Liver (tissue), 9 donors: ENCODE measurements around the gene AP5B1. TPM values are rescaled to one million over a fixed set of nuclear protein-coding genes. Genes with fewer than 3 reads are reported as not detected.

ENCODE experiments used
- DNase-seq: peaks from one replicate; pipeline ENCODE4 v3.0.0-alpha.2; 2017; ENCODE audit warnings: low spot score
- H3K27ac ChIP-seq, 2 donors: one replicate each; pipeline ENCODE4 v1.7.0; 2013; ENCODE audit warnings: inconsistent platforms in 2 of 2, low read length in 2 of 2, control low read depth in 1 of 2, low read depth in 1 of 2, mild to moderate bottlenecking in 1 of 2
- H3K27me3 ChIP-seq, 4 donors: one replicate each; pipeline versions ENCODE4 v1.6.1 to v1.7.0; 2013; ENCODE audit warnings: low read length in 3 of 4, inconsistent platforms in 1 of 4, mild to moderate bottlenecking in 1 of 4, moderate library complexity in 1 of 4; ENCODE audit not compliant: control insufficient read depth in 4 of 4, insufficient read depth in 4 of 4
- H3K36me3 ChIP-seq, 4 donors: one replicate each; pipeline versions ENCODE4 v1.6.1 to v1.7.0; 2013; ENCODE audit warnings: low read length in 3 of 4, mild to moderate bottlenecking in 3 of 4, low read depth in 1 of 4, moderate library complexity in 1 of 4; ENCODE audit not compliant: control insufficient read depth in 4 of 4, insufficient read depth in 3 of 4
- H3K4me1 ChIP-seq, 4 donors: one replicate each; pipeline versions ENCODE4 v1.6.1 to v1.7.0; 2013; ENCODE audit warnings: low read length in 3 of 4, mild to moderate bottlenecking in 3 of 4, moderate library complexity in 1 of 4; ENCODE audit not compliant: control insufficient read depth in 4 of 4, insufficient read depth in 4 of 4
- H3K4me3 ChIP-seq, 3 donors: one replicate each; pipeline versions ENCODE4 v1.6.1 to v1.7.0; 2013; ENCODE audit warnings: low read length in 3 of 3, control low read depth in 1 of 3, low read depth in 1 of 3, mild to moderate bottlenecking in 1 of 3
- H3K9ac ChIP-seq, 2 donors: one replicate each; pipeline ENCODE4 v1.7.0; 2013; ENCODE audit warnings: low read length in 2 of 2, mild to moderate bottlenecking in 2 of 2, moderate library complexity in 2 of 2, control low read depth in 1 of 2, low read depth in 1 of 2
- H3K9me3 ChIP-seq, 4 donors: one replicate each; pipeline versions ENCODE4 v1.6.1 to v1.7.0; 2013; ENCODE audit warnings: low read length in 3 of 4; ENCODE audit not compliant: control insufficient read depth in 4 of 4
- EGR1 ChIP-seq, 2 donors: IDR thresholded peaks; 2 replicates each; pipeline ENCODE4 v1.6.1; 2016 to 2018; ENCODE audit warnings: antibody characterized with exemption in 2 of 2, low read depth in 2 of 2
- FOXA1 ChIP-seq: IDR thresholded peaks from 2 replicates; pipeline ENCODE4 v1.6.1; 2016; ENCODE audit warnings: antibody characterized with exemption
- FOXA2 ChIP-seq: IDR thresholded peaks from 2 replicates; pipeline ENCODE4 v1.6.1; 2016; ENCODE audit warnings: antibody characterized with exemption
- JUND ChIP-seq, 2 donors: IDR thresholded peaks; 2 replicates each; pipeline ENCODE4 v1.6.1; 2016; ENCODE audit warnings: antibody characterized with exemption in 2 of 2
- MAX ChIP-seq: IDR thresholded peaks from 2 replicates; pipeline ENCODE4 v1.6.1; 2016; ENCODE audit warnings: antibody characterized with exemption
- NR2F2 ChIP-seq: IDR thresholded peaks from 2 replicates; pipeline ENCODE4 v1.6.1; 2016; ENCODE audit warnings: antibody characterized with exemption
- REST ChIP-seq: IDR thresholded peaks from 2 replicates; pipeline ENCODE4 v1.6.1; 2016; ENCODE audit warnings: antibody characterized with exemption, mild to moderate bottlenecking
- RXRA ChIP-seq, 2 donors: IDR thresholded peaks; 2 replicates each; pipeline ENCODE4 v1.6.1; 2017 to 2018; ENCODE audit warnings: antibody characterized with exemption in 2 of 2, mild to moderate bottlenecking in 1 of 2
- SP1 ChIP-seq: IDR thresholded peaks from 2 replicates; pipeline ENCODE4 v1.6.1; 2018; ENCODE audit warnings: antibody characterized with exemption, mild to moderate bottlenecking
- TAF1 ChIP-seq: conservative IDR thresholded peaks from 2 replicates; pipeline ENCODE4 v1.6.1; 2016; ENCODE audit warnings: antibody characterized with exemption, mild to moderate bottlenecking
- YY1 ChIP-seq: IDR thresholded peaks from 2 replicates; pipeline ENCODE4 v1.6.1; 2016; ENCODE audit warnings: antibody characterized with exemption, mild to moderate bottlenecking
- ZBTB33 ChIP-seq: IDR thresholded peaks from 2 replicates; pipeline ENCODE4 v1.6.1; 2016; ENCODE audit warnings: antibody characterized with exemption
- WGBS: extraction: QIAGEN DNeasy Blood & Tissue Kit; methylation state at CpG from one replicate; pipeline ENCODE4 v1.1.7; 2013; 5-methylcytosine and 5-hydroxymethylcytosine counted together
- polyA plus RNA-seq, 2 donors: library from polyadenylated mRNA; stranded (reverse) in 1 of 2; unstranded in 1 of 2; fragments of 200-250 nt in 1 of 2; fragments of >200 nt in 1 of 2; fragmentation: Nextera tagmentation in 1 of 2; extraction: Ambion mirVana in 1 of 2; gene quantifications; one replicate each; pipeline versions ENCODE4 v1.2.1 to v1.2.3, GENCODE V29; 2013 to 2015
- total RNA-seq, 2 donors: library from RNA; depleted of rRNA; stranded (reverse); fragments of >200 nt; gene quantifications; one replicate each; pipeline ENCODE4 v1.2.3, GENCODE V29; 2014
- donor health status: healthy.
- donor health status: healthy.
- donor health status: healthy.
- donor health status: healthy.
- donor health status: healthy.

The AP5B1 gene
- total and polyA plus RNA-seq, 4 donors, result 2.0 to 10.8 (median 5.0) TPM

DNA sequence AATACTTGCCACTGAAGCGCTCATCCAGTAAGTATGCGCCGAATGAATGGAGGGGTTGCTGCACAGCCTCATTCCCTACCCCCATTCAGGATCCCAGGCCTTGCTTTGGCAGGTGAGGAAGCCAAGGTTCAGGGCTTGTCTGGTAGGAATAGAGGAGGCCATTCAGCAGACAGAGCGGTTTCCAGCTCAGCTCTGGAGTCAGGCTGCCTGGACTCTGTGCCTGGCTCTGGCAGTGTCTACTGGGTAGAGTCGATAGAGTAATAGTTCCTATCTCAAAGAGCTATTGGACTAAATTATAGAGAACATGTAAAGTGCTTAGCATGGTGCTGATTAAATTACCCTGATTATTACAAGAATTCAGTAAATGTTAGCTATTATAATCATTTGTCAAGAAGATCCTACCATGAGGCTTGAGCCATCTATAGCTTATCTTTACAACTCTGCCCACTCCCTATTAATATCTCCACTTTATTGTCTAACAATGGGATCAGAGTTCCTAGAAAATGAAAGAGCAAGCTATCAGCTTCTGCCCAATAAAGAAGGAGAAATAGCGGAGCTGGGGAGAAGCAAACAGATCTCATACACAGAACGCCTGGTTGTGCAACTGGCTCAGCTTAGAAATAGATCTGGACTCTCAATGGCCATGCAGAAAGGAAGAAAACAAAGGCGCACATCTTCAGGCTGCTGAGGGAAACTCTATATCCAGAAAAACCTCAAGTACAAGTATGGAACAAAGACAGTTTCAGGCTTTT is 46.4 kb upstream of the AP5B1 start:
- DNase-seq, result no peak
- no peaks in the 10 kb centered on the region for H3K27me3 ChIP-seq
- WGBS, result 75% methylated on average over 8 of the region's 8 CpGs

DNA sequence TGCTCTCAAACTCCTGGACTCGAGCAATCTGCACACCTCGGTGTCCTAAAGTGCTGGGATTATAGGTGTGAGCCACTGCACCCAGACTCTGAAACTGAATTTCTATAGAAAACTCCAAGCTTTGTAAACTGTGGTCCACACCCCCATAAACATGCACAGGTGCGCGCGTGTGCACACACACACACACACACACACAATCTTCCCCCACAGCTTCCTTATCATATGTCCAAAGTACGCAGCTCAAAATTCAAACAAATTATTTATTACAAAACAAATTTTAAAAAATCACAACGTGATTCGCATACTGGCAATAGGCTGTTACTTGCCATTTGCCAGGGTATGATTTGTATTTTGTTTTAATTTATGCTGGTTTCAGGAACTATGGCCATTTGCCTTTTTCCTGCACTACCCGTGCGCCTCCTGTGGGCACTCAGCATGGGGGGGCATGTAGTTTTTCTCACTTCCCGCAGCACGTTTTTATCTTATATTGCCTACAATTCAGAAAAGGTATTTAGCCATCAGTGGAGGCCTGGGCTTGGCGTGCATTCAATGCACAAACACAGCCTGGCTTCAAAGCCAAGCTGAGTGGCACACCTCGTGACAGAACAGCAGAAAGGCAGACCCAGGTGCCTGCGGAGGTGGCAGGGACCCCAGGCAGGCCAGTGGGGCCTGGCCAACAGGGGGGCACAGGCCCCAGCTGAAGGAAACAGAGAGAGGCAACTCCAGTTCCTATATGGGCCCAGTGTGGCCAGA is 42.2 kb upstream of the AP5B1 start:
- no peaks in the 10 kb centered on the region for H3K36me3 ChIP-seq
- no peaks in the 10 kb centered on the region for H3K9me3 ChIP-seq
- H3K27ac ChIP-seq, result no peak overlapping the region
- 62% methylated on average over 15 of the region's 15 CpGs for WGBS
- H3K4me3 ChIP-seq, result no peak overlapping the region
- no peak for DNase-seq
- H3K4me1 ChIP-seq, result peaks cover 2 to 10% (median 6%) of the 10 kb centered on the region in 4 donors
- H3K27me3 ChIP-seq, result no peaks in the 10 kb centered on the region
- no peak for TF ChIP-seq NR2F2
- no peak for TF ChIP-seq REST
- TF ChIP-seq SP1, result no peak
- TF ChIP-seq YY1, result no peak
- no peak for TF ChIP-seq EGR1 (IDR thresholded peaks at IDR 0.05; ENCODE audit: low read depth in 2 of 2)
- TF ChIP-seq FOXA1, result no peak
- no peak for TF ChIP-seq TAF1
- no peak for TF ChIP-seq FOXA2
- no peak for TF ChIP-seq ZBTB33
- TF ChIP-seq RXRA (IDR thresholded peaks at IDR 0.05), result no peak
- TF ChIP-seq JUND (IDR thresholded peaks at IDR 0.05), result no peak
- H3K9ac ChIP-seq, result no peak overlapping the region

More for the DNA sequence above, 46.4 kb upstream of the AP5B1 start:
- peaks cover 0 to 5% (median 2%) of the 10 kb centered on the region in 4 donors for H3K4me1 ChIP-seq
- no peaks in the 10 kb centered on the region for H3K36me3 ChIP-seq
- H3K9me3 ChIP-seq, result no peaks in the 10 kb centered on the region
- no peak overlapping the region for H3K27ac ChIP-seq
- H3K9ac ChIP-seq, result no peak overlapping the region
- TF ChIP-seq ZBTB33, result no peak
- TF ChIP-seq MAX, result no peak
- no peak for TF ChIP-seq NR2F2
- H3K4me3 ChIP-seq, result no peak overlapping the region
